ENCODE measurements around the gene SOX1.

DNA sequence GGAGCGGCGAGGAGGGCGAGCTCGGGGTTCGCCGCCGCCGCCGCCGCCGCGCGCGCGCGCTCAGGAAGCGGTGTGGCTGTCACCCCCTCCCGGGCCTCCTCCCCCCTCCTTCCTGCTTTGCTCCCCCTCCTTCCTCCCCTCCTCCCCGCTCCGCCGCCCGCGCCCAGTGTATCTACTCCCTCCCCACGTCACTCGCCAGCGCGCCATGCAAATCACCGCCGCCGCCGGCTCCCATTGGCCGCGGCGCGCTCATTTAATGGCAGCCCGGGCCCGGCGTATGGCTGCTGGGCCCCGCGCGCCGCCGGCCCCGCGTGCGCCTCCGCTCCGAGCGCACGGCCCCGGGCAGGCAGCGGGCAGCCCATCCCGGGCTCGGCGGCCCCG lies 335 bp upstream of the SOX1 start:
- TF ChIP-seq ZNF335 (tag by site-specific recombination; conservative IDR thresholded peaks at IDR 0.05): no peak
- no peak for TF ChIP-seq ZNF140 (tag by site-specific recombination; IDR thresholded peaks at IDR 0.05)
- TF ChIP-seq SP2 (tag by site-specific recombination; IDR thresholded peaks at IDR 0.05): no peak
- TF ChIP-seq, protein P1, sequence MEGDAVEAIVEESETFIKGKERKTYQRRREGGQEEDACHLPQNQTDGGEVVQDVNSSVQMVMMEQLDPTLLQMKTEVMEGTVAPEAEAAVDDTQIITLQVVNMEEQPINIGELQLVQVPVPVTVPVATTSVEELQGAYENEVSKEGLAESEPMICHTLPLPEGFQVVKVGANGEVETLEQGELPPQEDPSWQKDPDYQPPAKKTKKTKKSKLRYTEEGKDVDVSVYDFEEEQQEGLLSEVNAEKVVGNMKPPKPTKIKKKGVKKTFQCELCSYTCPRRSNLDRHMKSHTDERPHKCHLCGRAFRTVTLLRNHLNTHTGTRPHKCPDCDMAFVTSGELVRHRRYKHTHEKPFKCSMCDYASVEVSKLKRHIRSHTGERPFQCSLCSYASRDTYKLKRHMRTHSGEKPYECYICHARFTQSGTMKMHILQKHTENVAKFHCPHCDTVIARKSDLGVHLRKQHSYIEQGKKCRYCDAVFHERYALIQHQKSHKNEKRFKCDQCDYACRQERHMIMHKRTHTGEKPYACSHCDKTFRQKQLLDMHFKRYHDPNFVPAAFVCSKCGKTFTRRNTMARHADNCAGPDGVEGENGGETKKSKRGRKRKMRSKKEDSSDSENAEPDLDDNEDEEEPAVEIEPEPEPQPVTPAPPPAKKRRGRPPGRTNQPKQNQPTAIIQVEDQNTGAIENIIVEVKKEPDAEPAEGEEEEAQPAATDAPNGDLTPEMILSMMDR (tag by site-specific recombination; IDR thresholded peaks at IDR 0.05): no peak
